Measurements from ENCODE around the gene PDE4A.

Gene PDE4A

DNA sequence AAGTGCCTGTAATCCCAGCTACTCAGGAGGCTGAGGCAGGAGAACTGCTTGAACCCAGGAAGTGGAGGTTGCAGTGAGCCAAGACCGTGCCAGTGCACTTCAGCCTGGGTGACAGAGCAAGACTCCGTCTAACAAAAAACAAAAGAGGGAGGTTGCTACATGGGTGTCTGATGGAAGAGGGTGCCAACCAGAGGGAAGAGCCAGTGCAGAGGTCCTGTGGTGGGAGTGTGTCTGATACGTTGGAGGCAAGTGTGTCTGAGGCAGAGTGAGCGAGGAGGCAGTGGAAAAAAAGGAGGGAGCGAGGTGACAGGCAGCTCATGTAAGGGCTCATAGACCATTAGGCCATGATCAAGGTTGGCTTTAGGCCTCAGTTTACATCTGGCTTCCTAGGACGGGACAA, 6.8 kb downstream of the PDE4A start:
- Histone ChIP-seq H3K4me2 (ENCODE audit: low read depth, low read length, poor library complexity, severe bottlenecking) (no peak overlapping the region), H3K27ac (ENCODE audit: low read depth, low read length) (no peak overlapping the region), H4K20me1 (ENCODE audit: low read depth, low read length) (no peaks in the 10 kb centered on the region; the same call in 1 of the 2 replicates), H3K9me2 (replicated peaks; ENCODE audit: insufficient read depth, low read length) (no peaks in the 10 kb centered on the region), H2AFZ (ENCODE audit: low read depth, low read length, severe bottlenecking) (no peak overlapping the region), H3K9me3 (ENCODE audit: insufficient read depth, low read length) (no peaks in the 10 kb centered on the region), H3K79me2 (ENCODE audit: insufficient read depth, low read length) (peaks cover 16% of the 10 kb centered on the region; the same call in 1 of the 2 replicates), H3K4me3 (ENCODE audit: insufficient read depth, low read length, poor library complexity, severe bottlenecking) (no peak overlapping the region), H3F3A (ENCODE audit: insufficient read depth) (peaks cover 19% of the 10 kb centered on the region; the same call in 1 of the 2 replicates), H3K36me3 (ENCODE audit: low read length) (no peaks in the 10 kb centered on the region), H3K9ac (ENCODE audit: low read length) (no peak overlapping the region), H3K27me3 (ENCODE audit: low read length) (no peaks in the 10 kb centered on the region)
- TF ChIP-seq, protein P1, sequence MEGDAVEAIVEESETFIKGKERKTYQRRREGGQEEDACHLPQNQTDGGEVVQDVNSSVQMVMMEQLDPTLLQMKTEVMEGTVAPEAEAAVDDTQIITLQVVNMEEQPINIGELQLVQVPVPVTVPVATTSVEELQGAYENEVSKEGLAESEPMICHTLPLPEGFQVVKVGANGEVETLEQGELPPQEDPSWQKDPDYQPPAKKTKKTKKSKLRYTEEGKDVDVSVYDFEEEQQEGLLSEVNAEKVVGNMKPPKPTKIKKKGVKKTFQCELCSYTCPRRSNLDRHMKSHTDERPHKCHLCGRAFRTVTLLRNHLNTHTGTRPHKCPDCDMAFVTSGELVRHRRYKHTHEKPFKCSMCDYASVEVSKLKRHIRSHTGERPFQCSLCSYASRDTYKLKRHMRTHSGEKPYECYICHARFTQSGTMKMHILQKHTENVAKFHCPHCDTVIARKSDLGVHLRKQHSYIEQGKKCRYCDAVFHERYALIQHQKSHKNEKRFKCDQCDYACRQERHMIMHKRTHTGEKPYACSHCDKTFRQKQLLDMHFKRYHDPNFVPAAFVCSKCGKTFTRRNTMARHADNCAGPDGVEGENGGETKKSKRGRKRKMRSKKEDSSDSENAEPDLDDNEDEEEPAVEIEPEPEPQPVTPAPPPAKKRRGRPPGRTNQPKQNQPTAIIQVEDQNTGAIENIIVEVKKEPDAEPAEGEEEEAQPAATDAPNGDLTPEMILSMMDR (IDR thresholded peaks at IDR 0.05; ENCODE audit: insufficient read depth, low read length, poor library complexity, severe bottlenecking), result no peak
- TF ChIP-seq EZH2phosphoT487 (conservative IDR thresholded peaks at IDR 0.05; ENCODE audit: low read length), result no peak

DNA sequence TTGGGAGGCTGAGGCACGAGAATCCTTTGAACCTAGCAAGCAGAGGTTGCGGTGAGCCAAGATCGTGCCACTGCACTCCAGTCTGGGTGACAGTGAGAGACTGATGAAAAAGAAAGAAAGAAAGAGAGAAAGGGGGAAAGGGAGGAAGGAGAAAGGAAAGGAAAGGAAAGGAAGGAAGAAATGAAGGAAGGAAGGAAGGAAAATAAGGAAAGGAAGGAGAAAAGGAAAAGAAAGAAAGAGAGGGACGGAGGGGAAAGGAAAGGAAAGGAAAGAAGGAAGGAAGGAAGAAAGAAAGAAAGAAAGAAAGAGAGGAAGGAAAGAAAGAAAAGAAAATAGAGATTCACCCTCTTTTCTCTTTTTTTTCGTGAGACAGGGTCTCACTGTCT, 8.7 kb downstream of the PDE4A start:
- no peaks in the 10 kb centered on the region for H3K27me3 ChIP-seq (ENCODE audit: low read length)
- no peaks in the 10 kb centered on the region for H3K9me3 ChIP-seq (ENCODE audit: insufficient read depth, low read length)
- H3F3A ChIP-seq (ENCODE audit: insufficient read depth), result peaks cover 19% of the 10 kb centered on the region; the same call in 1 of the 2 replicates
- no peak overlapping the region for H3K4me3 ChIP-seq (ENCODE audit: insufficient read depth, low read length, poor library complexity, severe bottlenecking)
- H3K9me2 ChIP-seq (replicated peaks; ENCODE audit: insufficient read depth, low read length), result no peaks in the 10 kb centered on the region
- peaks cover 20% of the 10 kb centered on the region; the same call in 1 of the 2 replicates for H3K79me2 ChIP-seq (ENCODE audit: insufficient read depth, low read length)
- no peaks in the 10 kb centered on the region for H3K36me3 ChIP-seq (ENCODE audit: low read length)
- H3K27ac ChIP-seq (ENCODE audit: low read depth, low read length), result no peak overlapping the region
- no peak for TF ChIP-seq EZH2phosphoT487 (conservative IDR thresholded peaks at IDR 0.05; ENCODE audit: low read length)
- TF ChIP-seq, protein P1 (IDR thresholded peaks at IDR 0.05; ENCODE audit: insufficient read depth, low read length, poor library complexity, severe bottlenecking), result no peak
- H3K4me2 ChIP-seq (ENCODE audit: low read depth, low read length, poor library complexity, severe bottlenecking), result no peak overlapping the region
- no peak overlapping the region for H2AFZ ChIP-seq (ENCODE audit: low read depth, low read length, severe bottlenecking)
- no peak overlapping the region for H3K9ac ChIP-seq (ENCODE audit: low read length)
- no peaks in the 10 kb centered on the region; the same call in 1 of the 2 replicates for H4K20me1 ChIP-seq (ENCODE audit: low read depth, low read length)

DNA sequence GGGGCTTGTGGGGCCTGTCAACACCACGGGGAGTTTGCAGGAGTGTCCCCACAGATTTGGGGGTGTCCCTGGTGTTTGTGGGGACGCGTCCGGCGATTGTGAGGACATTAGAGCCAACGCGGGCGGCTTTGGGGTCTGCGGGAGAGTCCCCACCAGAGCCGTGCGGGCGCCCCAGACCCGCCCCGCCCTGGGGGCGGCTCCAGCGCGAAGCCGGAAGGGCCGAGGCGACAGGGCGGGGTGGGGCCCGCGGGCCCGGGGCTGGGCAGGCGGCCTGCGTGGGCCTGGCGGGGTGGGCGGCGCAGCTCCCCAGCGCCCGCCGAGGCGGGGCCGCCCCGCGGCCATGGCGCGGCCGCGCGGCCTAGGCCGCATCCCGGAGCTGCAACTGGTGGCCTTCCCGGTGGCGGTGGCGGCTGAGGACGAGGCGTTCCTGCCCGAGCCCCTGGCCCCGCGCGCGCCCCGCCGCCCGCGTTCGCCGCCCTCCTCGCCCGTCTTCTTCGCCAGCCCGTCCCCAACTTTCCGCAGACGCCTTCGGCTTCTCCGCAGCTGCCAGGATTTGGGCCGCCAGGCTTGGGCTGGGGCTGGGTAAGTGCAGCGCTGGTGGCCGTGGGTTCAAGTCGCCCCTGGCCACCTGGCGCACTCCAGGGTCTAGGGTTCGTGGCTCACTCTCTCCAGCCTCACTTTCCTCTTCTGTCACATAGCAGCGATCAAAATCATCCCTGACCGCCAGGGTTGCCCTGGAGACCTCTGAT, 10.3 kb downstream of the PDE4A start:
- H3K9ac ChIP-seq (ENCODE audit: low read length), result no peak overlapping the region
- H3K4me3 ChIP-seq (ENCODE audit: insufficient read depth, low read length, poor library complexity, severe bottlenecking), result no peak overlapping the region
- H3K4me2 ChIP-seq (ENCODE audit: low read depth, low read length, poor library complexity, severe bottlenecking), result no peak overlapping the region
- H4K20me1 ChIP-seq (ENCODE audit: low read depth, low read length), result no peaks in the 10 kb centered on the region; the same call in 1 of the 2 replicates
- no peak for TF ChIP-seq EZH2phosphoT487 (conservative IDR thresholded peaks at IDR 0.05; ENCODE audit: low read length)
- TF ChIP-seq, protein P1 (IDR thresholded peaks at IDR 0.05; ENCODE audit: insufficient read depth, low read length, poor library complexity, severe bottlenecking), result no peak
- no peak overlapping the region for H2AFZ ChIP-seq (ENCODE audit: low read depth, low read length, severe bottlenecking)
- H3K79me2 ChIP-seq (ENCODE audit: insufficient read depth, low read length), result peaks cover 21% of the 10 kb centered on the region; the same call in 1 of the 2 replicates
- H3K9me3 ChIP-seq (ENCODE audit: insufficient read depth, low read length), result no peaks in the 10 kb centered on the region
- no peaks in the 10 kb centered on the region for H3K9me2 ChIP-seq (replicated peaks; ENCODE audit: insufficient read depth, low read length)
- H3K27me3 ChIP-seq (ENCODE audit: low read length), result no peaks in the 10 kb centered on the region
- no peaks in the 10 kb centered on the region for H3K36me3 ChIP-seq (ENCODE audit: low read length)
- H3K27ac ChIP-seq (ENCODE audit: low read depth, low read length), result no peak overlapping the region
- peaks cover 19% of the 10 kb centered on the region; the same call in 1 of the 2 replicates for H3F3A ChIP-seq (ENCODE audit: insufficient read depth)
